ENCODE measurements around the gene ZSWIM3. TPM values are rescaled to one million over a fixed set of nuclear protein-coding genes. Genes with fewer than 3 reads are reported as not detected.

ZSWIM3 gene
- total and polyA plus RNA-seq, 2 of the 13 experiments (the other 11 are each of a cell fraction or from before 2014, with no cell fraction given), result 5.2 to 5.8 TPM

DNA sequence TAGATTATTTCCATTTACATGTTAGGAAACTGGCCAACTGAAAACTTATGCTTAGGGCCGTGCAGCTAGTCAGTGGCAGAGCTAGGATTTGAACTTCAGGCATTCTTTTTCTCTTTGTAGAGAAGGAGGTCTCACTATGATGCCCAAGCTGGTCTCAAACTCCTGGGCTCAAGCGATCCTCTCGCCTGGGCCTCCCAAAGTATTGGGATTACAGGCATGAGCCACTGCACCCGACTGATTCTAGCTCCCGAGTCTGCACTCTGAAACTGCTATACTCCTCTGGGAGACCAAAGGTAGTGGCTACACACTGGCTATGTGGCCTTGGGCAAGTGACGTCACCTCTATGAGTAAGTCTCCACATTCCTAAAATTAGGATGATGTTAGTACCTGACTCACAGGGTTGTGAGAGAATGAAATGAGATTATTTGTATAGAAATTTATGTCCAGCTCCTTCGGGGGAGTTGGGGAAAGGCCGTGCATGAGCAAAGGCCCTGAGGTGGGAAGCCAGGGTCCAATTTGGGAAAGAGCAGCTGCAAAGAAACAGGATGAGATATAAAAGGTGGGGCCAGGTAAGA lies 48.2 kb downstream of the ZSWIM3 start (continued):
- TF ChIP-seq ZNF224 (CRISPR knock-in tag; IDR thresholded peaks at IDR 0.05), result 0 out of 2 replicates have a peak, but pooled peaks have one; percentile 29
- TF ChIP-seq GFI1 (CRISPR knock-in tag; IDR thresholded peaks at IDR 0.05; ENCODE audit: borderline replicate concordance), result 0 out of 2 replicates have a peak, but pooled peaks have one; percentile 11
- TF ChIP-seq GMEB1 (CRISPR knock-in tag; IDR thresholded peaks at IDR 0.05; ENCODE audit: borderline replicate concordance), result no peak
- no peak for TF ChIP-seq PRDM15 (CRISPR knock-in tag; IDR thresholded peaks at IDR 0.05)
- no peak for TF ChIP-seq NBN (conservative IDR thresholded peaks at IDR 0.05)
- TF ChIP-seq TOPORS (CRISPR knock-in tag; IDR thresholded peaks at IDR 0.05), result no peak
- TF ChIP-seq CBX2 (IDR thresholded peaks at IDR 0.05; ENCODE audit: low read depth, low read length), result no peak
- no peak for TF ChIP-seq CBX2 (CRISPR knock-in tag; IDR thresholded peaks at IDR 0.05; ENCODE audit: low read depth)
- TF ChIP-seq ZBTB7B (CRISPR knock-in tag; IDR thresholded peaks at IDR 0.05), result no peak
- no peak for TF ChIP-seq RORA (CRISPR knock-in tag; IDR thresholded peaks at IDR 0.05)
- TF ChIP-seq MTF1 (CRISPR knock-in tag; IDR thresholded peaks at IDR 0.05), result no peak
- no peak for TF ChIP-seq ZNF513 (CRISPR knock-in tag; conservative IDR thresholded peaks at IDR 0.05)
- TF ChIP-seq U2AF1 (optimal IDR thresholded peaks at IDR 0.05; ENCODE audit: low read depth, low read length), result no peak
- TF ChIP-seq, protein P1, sequence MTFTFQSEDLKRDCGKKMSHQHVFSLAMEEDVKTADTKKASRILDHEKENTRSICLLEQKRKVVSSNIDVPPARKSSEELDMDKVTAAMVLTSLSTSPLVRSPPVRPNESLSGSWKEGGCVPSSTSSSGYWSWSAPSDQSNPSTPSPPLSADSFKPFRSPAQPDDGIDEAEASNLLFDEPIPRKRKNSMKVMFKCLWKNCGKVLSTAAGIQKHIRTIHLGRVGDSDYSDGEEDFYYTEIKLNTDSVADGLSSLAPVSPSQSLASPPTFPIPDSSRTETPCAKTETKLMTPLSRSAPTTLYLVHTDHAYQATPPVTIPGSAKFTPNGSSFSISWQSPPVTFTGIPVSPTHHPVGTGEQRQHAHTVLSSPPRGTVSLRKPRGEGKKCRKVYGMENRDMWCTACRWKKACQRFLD (CRISPR knock-in tag; IDR thresholded peaks at IDR 0.05; ENCODE audit: borderline replicate concordance), result no peak
- no peak for TF ChIP-seq NFATC3 (CRISPR knock-in tag; IDR thresholded peaks at IDR 0.05)
- no peak for TF ChIP-seq BCL3 (CRISPR knock-in tag; IDR thresholded peaks at IDR 0.05)
- peak in 1 of 2 experiments; percentile 59; a peak in 2 of 4 replicates for TF ChIP-seq POLR2A (IDR thresholded peaks at IDR 0.05; ENCODE audit: insufficient read depth in 1 of 2, low read depth in 2 of 2, low read length in 2 of 2)
- no peak for TF ChIP-seq ZNF430 (CRISPR knock-in tag; IDR thresholded peaks at IDR 0.05)
- no peak for TF ChIP-seq KAT7 (CRISPR knock-in tag; IDR thresholded peaks at IDR 0.05; ENCODE audit: borderline replicate concordance)
- TF ChIP-seq PAWR (CRISPR knock-in tag; IDR thresholded peaks at IDR 0.05; ENCODE audit: borderline replicate concordance), result no peak
- TF ChIP-seq GTF3A (CRISPR knock-in tag; conservative IDR thresholded peaks at IDR 0.05), result no peak

Data from HepG2 (cell line).